ENCODE measurements around the gene RADIL.

GRCh38 chr7:4880218-4880617 is 3.3 kb downstream of the RADIL start:
- no peak for TF ChIP-seq CTCF (conservative IDR thresholded peaks at IDR 0.05; ENCODE audit: low read length)
- no peak for TF ChIP-seq EZH2phosphoT487 (IDR thresholded peaks at IDR 0.05; ENCODE audit: borderline replicate concordance)
